Coronary artery (tissue), 2 donors: ENCODE results near the gene MAST2.

Source experiments
- DNase-seq: peaks from one replicate; pipeline ENCODE4 v3.0.0-alpha.2; 2017; ENCODE audit warnings: low spot score
- H3K27ac ChIP-seq, 2 donors: fragments of 200-600 bp; sonication (generic); one replicate each; pipeline ENCODE4 v1.5.1; 2016 to 2019
- H3K4me3 ChIP-seq: fragments of 200-600 bp; sonication (generic); 2 replicates; pipeline ENCODE4 v1.5.1; 2016; ENCODE audit warnings: mild to moderate bottlenecking, moderate library complexity
- CTCF ChIP-seq: fragments of 200-600 bp; sonication (generic); IDR thresholded peaks from one replicate; pipeline ENCODE4 v1.5.1; 2019; ENCODE audit warnings: antibody characterized with exemption

Gene MAST2

GRCh38 chr1:46076343-46076742 lies 272.9 kb downstream of the MAST2 start:
- no peak overlapping the region for H3K27ac ChIP-seq
- TF ChIP-seq CTCF = no peak
- no peak for DNase-seq
- no peak overlapping the region for H3K4me3 ChIP-seq

GRCh38 chr1:46077644-46078043 lies 274.2 kb downstream of the MAST2 start:
- DNase-seq = no peak
- Histone ChIP-seq H3K27ac (no peak overlapping the region), H3K4me3 (no peak overlapping the region)
- no peak for TF ChIP-seq CTCF

GRCh38 chr1:46080257-46080656 lies 276.8 kb downstream of the MAST2 start:
- Histone ChIP-seq H3K27ac (no peak overlapping the region), H3K4me3 (no peak overlapping the region)
- TF ChIP-seq CTCF = no peak
- DNase-seq = no peak

GRCh38 chr1:46081206-46081605 lies 277.8 kb downstream of the MAST2 start:
- Histone ChIP-seq H3K4me3 (no peak overlapping the region), H3K27ac (peak overlapping the region in 1 of 2 donors; percentile 35)
- TF ChIP-seq CTCF = no peak
- DNase-seq = no peak

- peak overlapping the region in 1 of 2 donors; percentile 35 for H3K27ac ChIP-seq
- no peak for DNase-seq
- H3K4me3 ChIP-seq = no peak overlapping the region
- no peak for TF ChIP-seq CTCF
These were observed 278.2 kb downstream of the MAST2 start for GRCh38 chr1:46081619-46082018.

GRCh38 chr1:46083579-46083978 lies 280.2 kb downstream of the MAST2 start:
- Histone ChIP-seq H3K27ac (no peak overlapping the region), H3K4me3 (no peak overlapping the region)
- no peak for TF ChIP-seq CTCF
- no peak for DNase-seq

GRCh38 chr1:46084553-46085451 lies 281.4 kb downstream of the MAST2 start:
- DNase-seq = no peak
- Histone ChIP-seq H3K27ac (no peak overlapping the region), H3K4me3 (no peak overlapping the region)
- no peak for TF ChIP-seq CTCF
